NCI-H345 (cell line): ENCODE measurements around the gene TEKT2.

Source experiments
- DNase-seq: peaks from one replicate; lab custom pipeline; 2025; lab: John Stamatoyannopoulos, UW

Gene TEKT2

DNA sequence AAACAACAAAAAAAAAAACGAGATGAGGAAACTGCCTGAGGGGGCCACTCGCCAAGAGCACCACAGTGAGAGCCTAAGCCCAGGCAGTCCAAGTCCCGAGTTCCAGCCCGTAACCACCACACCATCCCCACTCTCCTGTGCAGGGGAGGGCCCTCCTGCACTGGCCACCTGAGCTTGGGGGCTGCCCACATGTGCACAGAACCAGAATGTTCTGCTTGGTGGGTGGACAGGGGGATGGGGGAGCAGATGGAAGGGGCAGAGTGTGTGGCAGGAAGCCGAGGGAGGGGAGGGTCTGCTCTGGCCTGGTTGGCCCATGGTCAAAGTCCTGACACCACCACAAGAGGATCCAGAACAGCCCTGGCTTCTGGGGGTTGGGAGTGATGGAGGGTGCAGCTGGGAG, 22.4 kb downstream of the TEKT2 start:
- no peak for DNase-seq

DNA sequence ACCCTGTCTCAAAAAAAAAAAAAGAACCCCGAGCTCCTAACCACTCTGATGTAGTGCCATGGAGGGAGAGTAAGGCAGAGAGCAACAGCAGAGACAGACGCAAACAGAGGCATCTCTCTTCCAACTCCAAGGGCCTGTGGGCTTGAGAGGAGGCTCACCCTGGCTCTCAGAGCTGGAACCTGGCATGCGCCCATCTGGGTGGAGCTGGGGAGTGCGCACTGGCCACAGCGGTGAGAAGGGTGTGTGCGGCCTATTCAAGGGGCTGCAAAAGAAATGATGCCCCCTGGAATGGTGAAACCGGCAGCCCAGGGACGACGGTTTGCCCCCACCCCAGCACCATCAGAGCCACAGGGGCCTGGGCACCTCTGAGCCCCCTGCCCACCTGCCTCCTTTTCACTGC, 23.5 kb downstream of the TEKT2 start:
- DNase-seq, result no peak

- no peak for DNase-seq
Measured at GRCh38 chr1:36108314-36108713, 24.4 kb downstream of the TEKT2 start.

- no peak for DNase-seq
Measured at GRCh38 chr1:36109041-36109679, 25.3 kb downstream of the TEKT2 start.

DNA sequence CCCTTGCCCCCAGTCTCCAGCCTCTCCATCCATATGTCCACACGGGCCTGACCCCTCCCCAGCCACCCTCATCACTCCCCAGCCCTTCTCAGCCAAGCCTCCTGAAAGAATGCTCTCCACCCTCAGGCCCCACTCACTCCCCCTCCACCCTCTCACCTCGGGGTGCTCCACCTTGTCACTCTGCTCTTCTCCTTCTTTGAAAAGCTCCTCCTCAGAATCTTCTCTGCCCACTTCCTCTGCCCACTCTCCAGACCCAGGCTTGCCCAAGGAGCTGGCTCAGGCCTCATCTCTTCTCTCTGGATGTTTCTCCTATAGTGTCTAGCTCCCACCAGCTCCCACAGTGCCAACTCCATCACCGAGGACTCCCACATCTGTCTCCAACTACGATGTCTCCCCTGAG, 27.3 kb downstream of the TEKT2 start:
- DNase-seq, result no peak

GRCh38 chr1:36112823-36113222, 28.9 kb downstream of the TEKT2 start:
- no peak for DNase-seq

- DNase-seq, result no peak
Measured at GRCh38 chr1:36114371-36114770, 30.5 kb downstream of the TEKT2 start.

- no peak for DNase-seq
Measured at GRCh38 chr1:36115200-36115669, 31.3 kb downstream of the TEKT2 start.

- no peak for DNase-seq
Measured at GRCh38 chr1:36115931-36116330, 32.0 kb downstream of the TEKT2 start.

- DNase-seq, result no peak
Measured at GRCh38 chr1:36116901-36117300, 33.0 kb downstream of the TEKT2 start.

- DNase-seq, result no peak
Measured at GRCh38 chr1:36118447-36119204, 34.7 kb downstream of the TEKT2 start.

DNA sequence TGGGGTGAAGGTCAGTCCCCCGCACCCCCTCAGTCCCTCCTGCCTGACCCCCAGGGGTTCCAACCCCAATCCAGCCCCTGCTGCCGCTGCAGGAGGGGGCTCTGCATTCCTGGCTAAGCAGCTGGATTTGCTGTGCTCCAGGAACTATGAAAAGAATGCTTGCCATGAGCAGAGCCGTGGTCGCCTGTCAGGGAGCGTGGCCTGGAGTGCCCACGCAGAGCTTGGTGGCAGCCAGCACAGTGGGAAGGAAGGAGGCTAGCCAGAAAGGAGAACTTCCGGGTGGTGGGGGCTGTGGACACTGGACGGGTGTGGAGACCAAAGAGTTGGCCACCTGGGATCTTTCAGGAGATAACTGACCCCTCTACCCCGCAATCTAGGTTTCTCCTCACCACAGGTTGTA, 35.6 kb downstream of the TEKT2 start:
- no peak for DNase-seq

DNA sequence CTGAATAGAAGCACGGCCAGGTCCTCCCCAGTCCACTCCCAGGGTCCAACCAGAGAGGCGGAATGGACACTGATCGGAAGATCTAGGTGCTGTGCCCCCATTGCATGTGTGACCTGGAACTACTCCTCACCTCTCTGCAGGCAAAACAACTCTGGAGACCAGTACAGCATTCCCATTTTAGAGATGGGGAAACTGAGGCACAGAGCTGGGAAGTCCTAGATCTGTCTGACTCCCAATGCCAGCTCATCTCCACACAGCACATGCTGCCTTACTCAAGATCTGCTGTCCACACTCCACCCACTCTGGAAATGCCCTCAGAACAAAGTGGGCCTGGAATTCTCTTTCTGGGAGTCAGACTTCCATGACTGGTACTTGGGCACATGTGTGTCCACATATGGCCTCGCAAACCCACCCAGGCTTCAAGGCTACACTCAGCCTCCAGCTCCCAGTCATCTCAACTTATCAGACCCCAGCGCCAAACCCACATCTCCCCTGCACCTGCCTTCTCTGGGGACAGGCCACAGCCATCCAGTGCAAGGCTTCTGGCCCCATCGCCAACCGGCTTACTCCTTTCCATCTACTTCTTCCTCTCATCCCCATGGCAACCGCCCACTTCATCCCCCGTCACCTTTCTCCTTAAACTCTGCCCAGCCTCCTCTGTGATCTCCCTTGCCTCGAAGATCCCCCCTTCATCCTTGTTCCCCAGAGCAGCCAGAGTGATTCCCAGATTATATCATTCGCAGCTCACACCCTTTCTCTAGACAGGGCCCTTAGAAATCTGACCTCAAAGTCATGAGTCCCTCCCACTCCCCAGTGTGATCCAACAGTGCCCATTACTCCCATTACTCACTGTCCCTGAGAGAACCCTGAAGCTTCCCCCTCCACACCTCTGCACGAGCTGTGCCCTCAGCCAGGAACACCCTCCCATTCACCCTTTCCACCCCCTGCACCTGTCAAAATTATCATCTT, 38.5 kb downstream of the TEKT2 start:
- DNase-seq, result no peak

DNA sequence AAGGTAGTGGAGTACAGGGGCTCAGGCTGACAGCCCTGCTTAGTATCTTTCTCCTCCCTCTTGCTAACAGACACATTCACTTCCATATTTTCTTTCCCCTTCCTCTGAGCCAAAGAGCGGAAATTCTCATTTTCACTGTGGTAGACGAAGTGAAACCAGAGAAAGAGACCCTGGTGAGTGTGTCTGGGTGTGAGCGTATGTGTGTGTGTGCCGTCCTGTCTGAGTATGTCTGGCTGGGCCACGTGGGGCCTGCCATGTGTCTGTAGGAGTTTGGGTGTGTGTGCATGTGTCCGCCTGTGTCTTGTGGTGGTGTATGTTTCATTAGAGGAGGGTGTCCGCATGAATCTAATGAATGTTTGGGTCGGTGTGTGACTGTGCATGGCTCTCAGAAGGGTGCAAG, 39.5 kb downstream of the TEKT2 start:
- DNase-seq, result no peak

DNA sequence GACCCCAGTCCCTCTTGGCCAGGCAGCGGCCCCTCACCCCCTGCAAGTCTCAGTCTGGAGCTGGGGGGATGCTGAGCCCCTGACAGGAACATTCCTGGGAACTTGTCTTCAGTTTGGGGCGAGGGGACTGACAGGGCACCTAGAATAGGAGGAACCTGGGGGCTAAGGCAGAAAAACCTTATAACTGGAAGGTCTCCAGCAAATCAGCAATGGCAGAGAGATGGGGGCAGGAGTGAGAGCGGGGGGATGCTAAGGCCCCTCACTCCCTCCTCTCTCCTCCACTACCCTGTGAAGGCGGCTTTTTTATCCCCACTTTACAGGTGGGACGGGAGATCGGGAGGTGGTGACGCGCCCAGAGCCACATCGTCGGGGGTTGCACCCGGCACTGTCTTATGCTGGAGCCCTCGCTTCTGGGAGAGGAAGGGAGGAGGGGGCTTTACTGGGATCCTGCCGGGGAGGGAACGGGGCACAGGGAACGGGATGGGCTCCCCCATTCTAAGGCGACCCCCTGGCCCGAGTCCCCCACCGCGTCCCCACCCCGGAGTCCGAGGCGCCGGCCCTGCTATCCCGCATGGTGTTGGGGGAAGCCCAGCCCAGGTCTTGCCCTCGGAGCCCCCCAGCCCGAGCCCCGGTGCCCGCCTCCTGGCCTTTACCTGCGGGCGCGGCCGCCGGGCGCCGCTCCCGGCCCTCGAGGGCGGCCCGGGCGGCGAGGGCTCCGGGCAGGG, 40.7 kb downstream of the TEKT2 start:
- DNase-seq, result no peak

DNA sequence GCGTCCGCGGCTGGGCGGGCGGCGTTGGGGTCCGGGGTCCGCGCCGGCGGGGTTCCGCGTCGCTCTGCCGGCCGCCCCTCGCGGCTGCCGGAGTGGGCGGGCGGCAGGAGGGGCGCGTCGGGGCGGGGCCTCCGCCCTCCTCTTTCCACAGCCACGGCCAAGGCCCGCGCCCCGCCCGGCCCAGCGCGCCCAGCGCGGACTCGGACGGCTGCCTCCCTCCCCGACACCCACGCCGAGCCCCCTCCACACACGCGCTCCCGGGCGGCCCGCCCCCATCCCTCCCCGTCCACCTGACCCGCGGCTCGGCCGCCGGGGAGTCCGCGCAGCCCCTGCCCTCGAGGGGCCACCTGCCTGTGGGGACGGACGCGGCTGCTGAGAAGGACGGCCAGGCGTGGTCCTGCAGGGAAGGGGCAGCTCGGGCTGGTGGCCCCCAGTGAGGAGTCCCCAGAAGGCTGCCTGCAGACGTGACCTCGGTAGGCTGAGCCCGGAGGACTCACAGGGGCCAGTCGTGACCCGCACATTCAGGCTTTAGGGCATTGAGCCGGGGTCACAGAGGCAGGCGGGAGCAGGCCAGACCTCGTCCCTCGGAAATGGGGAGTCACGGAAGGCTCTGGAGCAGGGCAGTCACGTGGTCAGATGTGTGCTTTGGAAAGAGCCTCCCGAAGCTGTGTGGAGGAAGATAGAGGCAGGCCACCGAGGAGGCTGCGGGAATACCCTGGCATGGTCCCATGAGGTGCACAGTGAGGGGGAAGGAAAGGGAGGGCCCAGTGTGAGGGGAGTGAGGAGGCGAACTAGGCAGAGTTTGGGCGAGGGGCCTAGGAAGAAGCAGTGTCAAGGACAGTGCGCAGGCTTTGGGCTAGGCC, 41.5 kb downstream of the TEKT2 start, which contains the start of gene COL8A2:
Gene COL8A2, minus strand, starts transcription at position 94 of the 863 bp plus-strand sequence. CDS start 24,980 bp downstream, outside the sequence.
- no peak for DNase-seq

- DNase-seq, result no peak
Measured at GRCh38 chr1:36126005-36126716, 42.3 kb downstream of the TEKT2 start.

DNA sequence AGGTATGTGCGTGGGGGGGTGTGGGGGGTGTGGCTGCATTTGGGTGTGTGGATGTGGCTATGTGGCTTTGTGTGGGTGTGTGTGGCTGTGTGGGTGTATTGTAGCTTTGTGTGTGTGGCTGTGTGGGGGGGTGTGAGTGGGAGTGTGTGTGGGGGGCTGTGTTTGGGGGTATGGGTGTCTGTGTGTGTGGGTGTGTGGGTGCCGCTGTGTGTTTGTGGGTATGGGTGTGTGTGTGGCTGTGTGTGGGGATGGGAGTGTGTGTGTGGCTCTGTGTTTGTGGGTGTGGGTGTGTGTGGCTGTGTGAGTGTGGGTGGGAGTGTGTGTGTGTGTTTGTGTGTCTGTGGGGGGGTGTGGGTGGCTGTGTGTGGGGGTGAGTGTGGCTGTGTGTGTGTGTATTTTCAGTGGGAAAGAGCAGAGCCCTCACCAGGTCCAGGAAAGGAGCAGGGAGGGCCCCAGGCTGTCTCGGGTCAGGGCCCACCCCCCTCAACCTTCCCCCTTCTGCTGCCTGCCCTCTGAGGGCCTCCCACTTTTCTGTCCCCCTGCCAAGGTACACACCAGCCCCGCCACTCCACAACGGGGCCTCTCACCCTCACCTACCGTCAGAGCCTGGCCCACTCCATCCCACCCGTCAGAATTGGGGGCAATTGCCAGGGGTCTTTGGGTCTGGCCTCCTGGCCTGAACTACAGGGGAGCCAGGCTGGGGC, 43.1 kb downstream of the TEKT2 start:
- no peak for DNase-seq

GRCh38 chr1:36128126-36128904, 44.4 kb downstream of the TEKT2 start:
- no peak for DNase-seq
